Measurements from ENCODE around the gene PACRG.

The PACRG gene

DNA sequence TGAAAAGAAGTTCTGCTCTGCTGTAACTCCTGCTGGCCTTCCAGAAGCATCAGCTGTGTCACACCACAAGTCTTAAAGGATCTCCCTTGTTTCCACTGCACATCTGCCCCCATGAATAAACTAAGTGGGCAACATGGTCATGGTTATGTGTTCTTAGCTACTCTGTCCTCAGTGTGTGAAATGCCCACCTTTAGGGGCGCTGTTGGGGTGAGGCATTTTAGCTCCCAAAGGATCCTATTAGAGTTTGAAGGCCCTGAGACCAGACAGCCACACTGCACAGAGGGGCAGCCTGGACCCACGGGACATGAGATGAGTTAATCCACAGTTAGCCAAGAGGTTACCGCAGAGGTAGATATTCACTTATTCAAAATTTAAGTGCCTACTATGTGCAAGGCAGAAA lies 392.4 kb downstream of the PACRG start:
- no peak for DNase-seq (ENCODE audit: low read depth, low spot score)
- no peak overlapping the region for H3K27ac ChIP-seq

DNA sequence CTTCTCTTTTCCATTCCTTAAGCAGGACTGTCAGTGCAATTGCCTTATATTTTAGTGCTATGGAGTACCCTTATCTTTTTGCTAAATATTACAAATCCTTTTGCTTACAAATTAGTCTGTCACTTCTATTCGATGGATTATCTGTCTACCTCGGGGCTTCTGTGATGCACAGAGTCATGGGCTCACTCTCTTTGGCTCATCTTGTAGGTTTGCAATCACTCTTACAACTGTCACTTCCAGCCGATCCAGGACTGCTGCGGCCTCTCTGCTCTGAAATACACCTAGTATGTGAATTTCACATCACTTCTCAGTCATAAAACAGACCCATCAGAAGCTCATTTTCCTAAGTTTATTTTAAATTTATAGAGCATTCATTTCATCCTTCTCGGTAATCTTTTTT lies 393.5 kb downstream of the PACRG start:
- DNase-seq (ENCODE audit: low read depth, low spot score) = no peak
- H3K27ac ChIP-seq = no peak overlapping the region

DNA sequence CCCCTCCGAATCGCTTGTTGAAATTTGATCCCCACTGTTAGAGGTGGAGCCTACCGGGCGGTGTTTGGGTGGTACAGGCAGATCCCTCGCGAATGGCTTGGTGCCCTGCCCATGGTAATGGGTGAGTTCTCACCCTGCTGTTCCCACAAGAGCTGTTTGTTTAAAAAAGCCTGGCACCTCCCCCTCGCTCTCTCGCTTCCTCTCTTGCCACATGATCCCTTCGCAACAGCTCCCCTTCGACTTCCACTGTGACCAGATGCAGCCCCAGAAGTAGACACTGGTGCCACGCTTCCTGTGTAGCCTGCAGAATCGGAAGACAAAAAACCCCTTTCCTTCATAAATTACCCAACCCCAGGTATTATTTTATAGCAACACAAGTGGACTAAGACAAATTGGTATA lies 394.6 kb downstream of the PACRG start:
- H3K27ac ChIP-seq = no peak overlapping the region

DNA sequence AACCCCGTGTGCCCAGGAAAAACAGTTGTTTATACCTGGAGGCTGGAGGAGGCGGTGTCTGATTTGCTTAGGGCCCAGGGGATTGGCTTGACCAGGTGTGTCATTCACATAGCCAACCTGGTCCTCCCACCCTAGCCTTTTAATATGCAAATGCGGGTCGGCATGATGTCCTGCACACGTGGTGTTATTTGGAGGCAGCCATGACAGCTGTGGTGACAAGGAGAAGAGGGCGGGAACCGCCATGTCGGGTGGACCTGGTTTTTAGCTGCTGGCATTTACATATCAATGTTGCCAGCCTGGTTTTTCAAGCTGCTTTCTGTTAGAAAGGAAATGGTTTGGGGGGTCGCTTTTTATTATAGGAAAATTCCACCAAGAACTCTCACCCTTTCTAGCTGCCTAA lies 395.3 kb downstream of the PACRG start:
- no peak overlapping the region for H3K27ac ChIP-seq
- no peak for DNase-seq (ENCODE audit: low read depth, low spot score)

More for the DNA sequence above, 394.6 kb downstream of the PACRG start:
- DNase-seq (ENCODE audit: low read depth, low spot score) = no peak

DNA sequence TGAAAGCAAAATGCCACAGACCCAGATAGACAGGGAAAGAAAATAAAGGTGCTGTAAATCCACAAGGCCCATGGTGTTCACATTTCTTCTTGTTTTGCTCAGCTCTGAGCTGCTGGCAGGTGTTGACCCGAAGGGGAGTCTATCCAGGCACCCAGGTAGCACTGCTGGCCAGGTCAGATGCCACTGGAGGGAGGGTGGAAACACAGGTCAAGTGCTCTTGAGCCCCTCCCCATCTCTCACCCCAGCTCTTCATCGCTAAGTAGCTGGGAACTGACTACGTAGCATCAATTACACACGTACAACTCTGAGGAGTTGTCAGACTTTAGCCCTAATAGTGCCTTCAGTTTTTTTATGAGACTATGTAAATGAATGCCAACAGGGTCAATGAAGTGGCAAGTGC lies 399.0 kb downstream of the PACRG start:
- no peak for DNase-seq (ENCODE audit: low read depth, low spot score)
- no peak overlapping the region for H3K27ac ChIP-seq

DNA sequence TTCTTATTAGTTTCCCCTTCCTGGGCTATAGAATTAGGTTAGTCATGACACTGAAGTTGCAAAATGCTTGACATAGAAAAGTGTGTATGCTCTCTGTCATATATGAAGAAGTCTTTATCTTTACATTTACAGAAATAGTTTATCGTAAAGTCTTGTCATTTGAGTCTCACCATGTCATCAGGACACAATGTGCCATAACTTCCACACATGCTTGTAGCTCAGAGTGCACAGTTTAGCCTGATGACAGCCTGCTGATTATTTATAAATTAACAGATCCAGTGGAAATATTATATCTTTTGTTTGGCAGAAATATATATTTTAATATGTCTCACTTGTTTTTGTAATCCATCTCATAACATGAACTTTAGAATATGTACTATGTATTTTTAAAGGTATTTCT lies 399.8 kb downstream of the PACRG start:
- no peak overlapping the region for H3K27ac ChIP-seq
- no peak for DNase-seq (ENCODE audit: low read depth, low spot score)

DNA sequence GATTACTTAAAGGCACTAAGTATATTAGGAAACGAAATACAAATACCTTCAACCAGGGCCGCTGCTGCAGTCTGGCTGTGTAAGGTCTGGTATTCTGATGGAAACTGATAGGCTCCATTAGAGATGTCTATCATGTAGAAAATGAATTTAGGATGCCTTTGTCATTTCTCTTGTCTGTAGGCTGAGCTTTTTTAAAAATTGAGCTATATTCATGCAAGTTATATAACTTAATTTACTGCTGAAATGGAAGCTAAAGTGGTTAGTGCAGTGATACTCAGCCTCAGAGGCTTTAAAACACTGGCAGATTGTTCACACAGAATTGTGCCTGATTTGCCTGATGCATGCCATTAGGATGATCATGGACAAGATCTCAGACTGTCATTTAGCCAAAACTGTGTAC lies 400.6 kb downstream of the PACRG start:
- no peak for DNase-seq (ENCODE audit: low read depth, low spot score)
- H3K27ac ChIP-seq = no peak overlapping the region

DNA sequence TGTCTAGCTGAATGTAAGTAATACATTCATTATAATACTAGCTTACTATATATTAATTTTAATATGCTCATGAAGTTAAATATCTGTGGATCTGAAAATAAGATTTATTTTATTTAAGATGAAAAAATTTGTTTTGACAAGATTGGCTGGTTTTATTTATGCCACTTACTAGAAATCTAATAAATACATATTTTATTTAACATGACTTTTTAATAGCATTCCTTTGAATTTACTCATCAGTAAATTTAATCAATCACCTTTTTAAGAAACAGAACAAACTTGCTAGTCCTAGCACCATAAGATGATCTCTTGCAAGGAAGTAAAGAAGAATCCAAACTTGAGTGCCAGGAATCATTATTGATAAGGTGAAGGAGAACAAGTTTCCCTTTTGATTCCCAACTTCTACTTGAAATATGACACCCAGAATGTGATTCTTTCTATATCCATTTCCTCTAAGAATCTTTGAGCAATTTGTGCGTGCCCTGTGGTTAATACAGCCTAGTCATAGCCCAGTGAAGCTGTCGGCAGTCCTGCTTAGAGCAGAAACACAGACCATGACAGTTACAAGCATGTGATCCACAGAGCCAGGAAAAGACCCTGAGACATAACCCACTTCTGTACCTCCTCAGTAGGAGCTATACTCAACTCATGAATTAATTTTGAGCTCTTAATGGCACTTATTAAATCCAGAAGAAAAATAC lies 404.4 kb downstream of the PACRG start:
- no peak overlapping the region for H3K27ac ChIP-seq
- DNase-seq (ENCODE audit: low read depth, low spot score) = no peak

DNA sequence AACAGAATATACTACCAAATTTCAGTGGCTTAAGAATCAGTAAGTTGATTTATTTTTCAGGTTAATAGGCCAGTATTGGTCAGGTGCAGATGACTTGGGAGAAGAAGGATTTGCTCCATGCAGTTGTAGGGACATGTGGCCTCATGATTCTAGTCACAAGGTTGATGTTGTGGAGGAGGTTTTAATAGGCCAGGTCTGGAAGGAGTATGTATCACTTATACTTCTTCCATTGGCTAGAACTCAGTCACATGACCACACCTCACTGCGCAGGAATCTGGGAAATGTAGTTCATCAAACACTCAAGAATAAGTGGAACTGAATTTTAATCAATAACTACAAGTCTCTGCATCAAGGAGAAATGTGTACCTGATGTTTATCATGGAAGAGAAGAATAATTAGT lies 405.2 kb downstream of the PACRG start:
- no peak for DNase-seq (ENCODE audit: low read depth, low spot score)
- H3K27ac ChIP-seq = no peak overlapping the region

DNA sequence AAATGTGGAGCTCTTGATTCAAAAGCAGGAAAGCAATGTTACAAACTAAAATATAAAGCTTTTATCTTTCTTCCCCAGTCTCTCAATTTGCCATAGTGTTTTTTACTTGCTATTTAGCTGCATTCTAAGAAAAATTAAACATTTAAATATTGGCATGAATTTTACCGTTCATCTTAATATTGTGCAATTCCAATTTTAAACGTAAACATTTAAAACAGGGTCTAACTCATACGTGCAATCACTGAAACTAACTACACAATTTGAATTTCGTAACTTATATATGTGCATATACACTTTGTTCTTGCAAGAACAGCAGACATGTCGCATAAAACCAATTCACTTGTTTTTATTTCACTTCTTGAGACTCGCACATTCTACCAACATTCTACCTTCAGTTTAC lies 405.9 kb downstream of the PACRG start:
- H3K27ac ChIP-seq = no peak overlapping the region
- DNase-seq (ENCODE audit: low read depth, low spot score) = no peak

DNA sequence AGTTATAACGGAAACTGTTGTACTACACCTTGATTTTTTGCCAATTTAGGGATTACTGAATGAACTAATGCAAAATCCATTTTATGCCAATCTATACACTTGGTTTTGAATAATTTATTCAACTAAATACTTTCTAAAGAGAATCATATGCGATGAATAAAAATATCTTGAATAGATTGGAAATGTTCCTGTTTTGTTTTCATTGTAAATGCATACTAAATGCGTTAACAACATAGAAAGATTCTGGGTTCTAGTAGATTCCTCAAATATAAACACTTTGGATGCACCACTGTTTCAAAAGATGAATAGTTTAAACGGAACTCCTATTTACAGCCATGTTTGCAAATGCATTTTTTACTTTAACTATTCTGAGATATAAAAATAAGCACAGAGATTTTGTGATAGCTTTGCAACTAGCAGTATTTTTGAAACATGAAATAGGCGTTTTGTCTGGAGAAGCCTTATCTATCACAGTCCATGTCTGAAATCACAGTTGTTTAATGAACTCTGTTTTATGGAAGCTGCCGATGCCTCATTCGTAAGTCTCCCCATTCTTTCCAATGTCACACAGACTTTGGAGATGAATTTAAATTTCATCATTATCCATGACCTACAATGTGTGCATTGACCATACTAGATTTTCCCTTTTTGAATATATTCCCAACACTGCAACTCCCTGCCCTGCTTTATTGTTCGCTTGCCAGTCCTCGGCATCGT lies 409.1 kb downstream of the PACRG start:
- no peak overlapping the region for H3K27ac ChIP-seq

DNA sequence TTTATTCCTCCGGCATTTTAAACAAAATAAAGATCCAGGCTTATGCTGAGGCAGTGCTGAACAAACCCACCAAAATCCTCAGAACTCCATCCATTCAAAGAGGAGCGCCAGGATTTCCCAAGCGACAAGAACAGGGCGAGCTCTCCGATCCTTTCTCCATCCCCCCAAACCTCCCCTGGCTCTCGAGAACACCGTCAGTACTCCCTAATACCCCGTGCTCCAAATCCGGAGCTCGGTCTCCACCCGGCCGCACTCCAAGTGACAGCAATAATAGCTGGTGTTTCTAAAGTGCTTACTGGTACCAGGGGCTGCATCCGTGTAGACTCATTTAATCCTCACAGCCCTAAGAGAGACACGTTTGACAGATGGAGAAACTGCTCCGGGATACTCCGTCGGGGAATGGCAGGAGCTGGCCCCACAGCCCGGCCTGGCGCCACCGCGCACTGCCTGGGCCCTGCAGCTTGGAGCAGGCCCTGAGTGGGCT lies 409.7 kb downstream of the PACRG start:
- H3K27ac ChIP-seq = no peak overlapping the region
- no peak for DNase-seq (ENCODE audit: low read depth, low spot score)

More for the DNA sequence above, 409.1 kb downstream of the PACRG start:
- no peak for DNase-seq (ENCODE audit: low read depth, low spot score)

DNA sequence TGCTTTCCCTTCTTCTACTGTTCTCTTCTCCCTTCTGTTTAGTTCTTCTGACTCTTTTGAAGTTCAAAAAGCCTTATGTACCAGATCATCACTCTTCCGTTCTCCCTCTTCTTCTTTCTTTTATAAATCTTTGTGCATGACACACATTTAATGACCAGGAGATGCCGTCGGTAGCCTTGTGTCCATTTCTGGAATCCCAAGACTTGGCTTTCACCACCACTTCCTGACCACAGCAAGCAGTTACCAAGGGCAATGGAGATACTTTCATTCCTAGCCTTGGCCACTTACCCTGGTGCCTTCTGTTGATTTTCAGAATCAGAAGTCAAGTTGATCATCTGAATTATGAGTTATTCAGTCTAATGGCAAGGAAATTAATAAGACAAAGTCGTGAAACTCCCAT lies 418.3 kb downstream of the PACRG start:
- no peak for DNase-seq (ENCODE audit: low read depth, low spot score)
- no peak overlapping the region for H3K27ac ChIP-seq

DNA sequence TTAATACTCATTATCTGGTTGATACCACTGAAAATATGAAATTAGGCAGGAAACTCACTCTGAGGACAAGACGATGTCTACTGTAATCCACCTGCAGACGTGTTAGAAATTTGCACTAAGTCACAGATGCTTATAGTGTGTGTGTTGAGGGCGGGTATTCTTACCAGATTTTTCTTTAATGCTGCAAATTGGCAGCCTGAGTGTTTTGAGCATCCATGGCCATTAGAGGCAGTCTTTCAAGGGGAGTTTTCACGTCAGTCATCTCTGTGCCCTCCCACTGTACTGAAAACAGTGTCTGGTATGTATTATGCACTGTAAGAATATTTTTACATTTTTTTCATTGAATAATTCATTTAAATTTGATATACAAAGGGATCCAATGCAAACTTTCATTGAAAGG lies 420.2 kb downstream of the PACRG start:
- no peak for DNase-seq (ENCODE audit: low read depth, low spot score)
- H3K27ac ChIP-seq = no peak overlapping the region

DNA sequence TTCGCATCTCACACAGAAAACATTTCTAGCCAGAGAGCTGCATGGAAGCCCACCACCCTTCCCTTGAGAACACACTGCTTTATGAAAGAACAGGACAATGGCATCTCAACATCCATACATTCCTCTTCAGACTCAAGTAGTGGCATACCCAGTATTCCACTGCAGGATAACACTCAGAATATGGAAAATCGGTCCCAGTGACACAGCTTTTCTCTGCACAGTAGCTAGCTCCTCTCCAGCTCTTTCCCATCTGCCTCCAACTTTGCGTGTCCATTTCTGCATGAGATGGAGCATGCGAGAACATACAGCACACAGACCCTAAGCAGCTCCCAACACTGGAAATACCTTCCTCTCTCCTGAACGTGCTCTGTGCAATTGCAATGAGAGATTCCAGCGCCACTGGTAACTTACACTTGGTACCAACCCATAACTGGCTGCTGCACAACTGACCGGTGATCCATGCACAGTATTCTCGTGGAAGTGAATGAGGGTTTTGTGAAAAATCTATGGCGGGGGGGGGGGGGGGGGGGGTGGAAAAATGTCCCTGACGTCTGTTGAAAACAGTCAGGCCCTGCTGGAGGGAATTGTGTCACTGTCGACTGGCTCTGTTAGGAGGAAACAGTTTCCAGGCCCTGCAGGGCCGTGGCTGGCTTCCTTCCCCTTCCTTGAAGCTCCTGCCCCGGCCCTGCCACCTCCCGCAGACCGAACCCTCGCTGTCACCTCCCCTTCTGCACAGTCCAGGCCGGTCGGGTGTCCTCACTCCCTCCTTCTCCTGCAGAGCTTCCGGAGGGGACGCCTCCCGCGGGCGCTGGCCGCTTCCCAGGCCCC lies 420.9 kb downstream of the PACRG start:
- DNase-seq (ENCODE audit: low read depth, low spot score) = no peak
- H3K27ac ChIP-seq = no peak overlapping the region

DNA sequence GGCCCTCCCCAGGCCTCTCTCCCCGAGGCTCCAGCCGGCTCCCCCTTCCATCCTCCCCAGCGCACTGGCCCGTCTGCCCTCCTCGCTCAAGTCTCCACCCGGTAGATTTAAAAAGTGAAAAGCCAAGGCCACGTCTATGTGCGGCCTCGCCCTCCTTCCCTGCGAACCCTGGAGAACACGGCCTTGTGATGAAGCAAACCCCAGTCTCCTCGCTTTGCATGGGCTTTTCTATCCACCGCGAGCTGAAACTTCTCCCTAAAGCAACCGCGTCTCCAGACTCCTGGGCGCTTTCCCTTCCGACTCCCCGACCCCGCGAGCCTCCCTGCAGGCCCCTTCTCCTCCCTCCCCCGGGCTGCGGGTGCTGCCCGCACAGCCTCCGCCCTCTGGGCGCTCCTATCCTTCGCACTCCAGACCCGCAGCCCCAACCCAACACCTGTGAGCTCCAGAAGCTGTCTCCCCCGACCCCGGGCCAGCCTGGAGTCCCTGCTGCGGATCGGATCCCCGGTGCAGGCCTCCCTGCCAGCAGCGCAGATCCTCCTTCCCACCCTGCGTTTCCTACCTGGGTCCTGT lies 421.6 kb downstream of the PACRG start:
- no peak for DNase-seq (ENCODE audit: low read depth, low spot score)
- no peak overlapping the region for H3K27ac ChIP-seq

DNA sequence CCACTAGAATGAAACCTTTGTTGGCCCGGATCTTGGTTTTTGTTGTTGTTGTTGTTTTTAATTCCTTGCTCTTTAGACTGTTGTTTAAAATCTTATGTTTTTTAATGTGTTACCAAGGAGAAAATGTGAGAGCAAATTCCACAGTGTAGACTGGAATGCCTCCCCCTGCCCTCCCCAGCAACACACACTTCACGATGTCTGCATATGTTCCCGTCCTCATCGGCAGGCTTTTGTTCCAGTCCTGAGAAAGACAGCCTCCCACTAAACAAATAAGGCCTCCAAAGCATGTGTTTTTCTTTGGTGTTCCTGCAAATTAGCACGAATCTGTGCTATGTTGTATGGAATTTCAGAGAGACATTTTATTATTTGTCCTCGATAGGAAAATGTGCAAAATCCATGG lies 423.4 kb downstream of the PACRG start:
- H3K27ac ChIP-seq = no peak overlapping the region
- DNase-seq (ENCODE audit: low read depth, low spot score) = no peak

DNA sequence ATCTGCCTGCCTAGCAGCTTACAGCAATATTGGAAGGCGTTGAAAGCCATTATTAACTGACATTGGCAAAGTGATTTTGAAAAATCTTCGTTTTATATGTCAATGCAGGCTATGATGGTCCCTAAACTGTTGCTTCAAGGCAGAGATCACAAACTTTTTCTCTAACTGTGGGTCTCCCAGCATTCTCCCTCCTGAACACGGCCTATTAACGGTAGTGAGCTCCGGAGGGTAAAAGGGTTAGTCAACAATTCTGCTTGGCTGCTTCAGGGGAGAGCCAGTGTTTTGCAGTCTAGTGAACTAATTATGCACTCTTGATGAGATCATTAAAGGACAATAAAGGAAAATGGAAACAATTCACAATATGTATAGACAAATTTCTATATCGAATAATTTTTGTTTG lies 424.9 kb downstream of the PACRG start:
- H3K27ac ChIP-seq = no peak overlapping the region
- DNase-seq (ENCODE audit: low read depth, low spot score) = no peak

DNA sequence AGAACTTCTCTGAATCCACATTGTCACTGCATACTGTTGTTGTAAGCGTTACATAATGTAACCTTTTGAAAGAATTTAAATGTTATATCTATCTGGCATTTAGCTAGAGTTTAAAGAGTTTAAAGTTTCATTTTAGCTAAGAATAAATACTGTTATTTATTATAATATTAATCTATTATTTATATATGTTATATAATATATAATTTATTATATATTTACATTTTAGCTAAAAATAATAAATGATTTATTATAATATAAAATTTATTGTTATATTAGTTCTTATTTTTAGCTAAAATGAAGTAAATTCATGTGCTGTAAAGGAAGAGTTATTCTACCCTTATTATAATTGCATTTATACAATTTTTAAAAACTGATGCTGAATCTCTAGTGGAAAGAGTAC lies 431.3 kb downstream of the PACRG start:
- H3K27ac ChIP-seq = no peak overlapping the region
- DNase-seq (ENCODE audit: low read depth, low spot score) = no peak

DNA sequence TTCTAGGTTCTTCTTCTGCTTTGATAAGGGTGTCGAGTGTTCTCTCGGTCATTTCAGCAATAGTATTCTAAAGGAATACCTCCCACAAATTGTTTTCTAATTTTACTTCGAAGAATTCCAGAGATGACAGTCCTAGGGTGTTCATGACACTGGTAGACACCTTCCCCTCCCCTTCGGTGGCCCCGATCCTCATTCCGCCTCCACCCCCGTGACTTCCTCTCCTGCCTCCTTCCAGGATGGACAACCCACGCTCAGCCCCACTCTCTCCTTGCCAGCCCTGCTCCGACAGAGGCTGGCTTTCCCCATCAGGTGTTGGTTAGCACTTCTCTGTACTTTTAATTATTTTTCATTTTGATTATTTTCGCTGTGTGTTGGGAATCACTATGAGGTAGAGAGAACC lies 431.9 kb downstream of the PACRG start:
- no peak overlapping the region for H3K27ac ChIP-seq
- DNase-seq (ENCODE audit: low read depth, low spot score) = no peak
